ENCODE measurements around the gene RIPK3.

RIPK3 gene

GRCh38 chr14:24321212-24321975 is 18.4 kb downstream of the RIPK3 start:
- no peak for DNase-seq

DNA sequence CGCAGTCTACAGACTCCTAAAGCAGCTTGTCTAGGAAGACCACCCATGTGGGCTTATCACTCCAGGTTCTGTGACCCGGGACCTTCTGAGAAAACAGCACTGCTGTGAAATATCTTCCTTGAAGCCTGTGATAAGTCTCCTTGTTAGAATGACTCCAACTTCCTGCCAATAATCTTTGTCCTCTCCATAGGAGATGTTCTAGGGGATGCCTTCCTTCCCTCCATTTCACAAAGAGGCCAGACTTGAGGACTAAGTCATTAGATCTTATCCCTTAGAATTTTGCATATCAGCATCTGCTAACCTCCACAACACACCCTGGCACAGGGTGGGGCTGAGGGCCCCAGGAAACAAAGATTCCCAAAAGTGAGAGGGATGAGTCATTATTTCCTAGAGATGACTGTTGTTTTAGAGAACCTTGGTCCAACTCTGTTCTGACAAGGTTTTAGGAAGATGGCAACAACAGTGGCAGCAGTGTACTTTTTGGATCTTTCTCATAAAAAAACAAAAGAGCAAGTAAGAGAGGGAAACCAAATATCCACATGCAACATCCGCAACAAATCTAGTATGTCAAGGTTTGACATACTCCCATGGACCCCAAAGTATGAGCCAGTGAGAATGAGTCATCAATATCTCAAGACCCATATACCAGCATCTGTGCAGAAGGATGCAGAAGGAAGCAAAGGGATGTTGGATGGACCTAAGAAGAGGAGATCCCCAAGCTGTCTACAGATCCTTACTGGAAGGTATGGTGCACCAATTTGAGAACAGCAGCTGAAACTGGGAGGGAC is 22.5 kb downstream of the RIPK3 start:
- DNase-seq: no peak

DNA sequence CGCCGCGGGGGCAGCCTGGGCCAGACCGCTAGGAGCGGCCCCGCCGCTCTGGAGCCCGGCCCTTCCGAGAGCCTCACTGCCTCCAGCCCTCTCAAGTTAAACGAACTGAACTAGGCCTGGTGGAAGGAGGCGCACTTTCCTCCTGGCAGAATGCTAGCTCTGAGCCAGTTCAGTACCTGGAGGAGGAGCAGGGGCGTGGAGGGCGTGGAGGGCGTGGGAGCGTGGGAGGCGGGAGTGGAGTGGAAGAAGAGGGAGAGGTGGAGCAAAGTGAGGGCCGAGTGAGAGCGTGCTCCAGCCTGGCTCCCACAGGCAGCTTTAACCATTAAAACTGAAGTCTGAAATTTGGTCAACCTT is 23.2 kb downstream of the RIPK3 start:
- DNase-seq: no peak

GRCh38 chr14:24315807-24316596 is 23.8 kb downstream of the RIPK3 start:
- DNase-seq: no peak

DNA sequence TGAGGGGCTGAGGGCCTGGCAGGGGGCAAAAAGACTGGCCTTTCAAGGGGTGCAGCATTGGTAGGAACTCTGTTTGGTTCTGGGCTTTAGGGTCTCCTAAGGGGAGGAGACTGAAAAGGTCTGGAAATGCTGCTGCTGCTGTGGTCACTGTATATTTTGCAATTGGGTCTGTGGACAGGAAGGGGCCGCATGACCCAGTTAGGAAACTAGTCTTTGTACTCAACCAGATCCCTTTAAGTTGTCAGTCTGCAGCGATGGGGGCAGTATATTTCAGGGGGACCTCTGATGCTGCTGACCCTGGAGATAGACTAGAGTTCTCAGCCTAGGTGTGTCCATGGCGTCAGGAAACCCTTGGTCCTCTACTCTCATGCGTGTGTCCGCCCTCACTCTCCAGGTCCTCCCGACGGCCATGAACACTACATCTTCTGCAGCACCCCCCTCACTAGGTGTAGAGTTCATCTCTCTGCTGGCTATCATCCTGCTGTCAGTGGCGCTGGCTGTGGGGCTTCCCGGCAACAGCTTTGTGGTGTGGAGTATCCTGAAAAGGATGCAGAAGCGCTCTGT is 24.5 kb downstream of the RIPK3 start:
- no peak for DNase-seq

- no peak for DNase-seq
Observed at GRCh38 chr14:24314377-24315193, 25.2 kb downstream of the RIPK3 start.

DNA sequence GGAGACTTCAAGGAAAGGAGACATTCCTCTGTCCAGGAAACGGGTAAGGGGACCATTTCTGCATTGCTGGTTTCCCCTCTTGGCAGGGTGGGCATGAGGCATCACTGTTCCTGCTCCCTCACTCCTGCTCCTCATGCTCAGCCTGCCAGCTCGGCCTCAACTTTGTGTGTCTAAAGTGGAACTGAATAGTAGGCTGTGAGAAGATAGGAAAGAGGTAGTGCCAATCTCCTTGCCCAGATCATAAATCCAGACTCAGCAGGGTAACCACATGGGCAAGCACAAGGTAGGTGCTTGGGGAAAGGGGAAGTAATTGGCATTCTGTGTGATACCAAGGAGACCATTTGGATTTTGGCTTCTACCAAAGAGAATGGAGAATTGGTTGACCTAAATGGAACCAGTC is 25.9 kb downstream of the RIPK3 start:
- DNase-seq: no peak

GRCh38 chr14:24312736-24313507 is 26.9 kb downstream of the RIPK3 start:
- DNase-seq: no peak

GRCh38 chr14:24311837-24312615 is 27.8 kb downstream of the RIPK3 start:
- DNase-seq: peak in 1 of 3 experiments; percentile 52

- DNase-seq: peak; percentile 85 to 97 (median 96)
Observed at GRCh38 chr14:24310646-24311604, 28.9 kb downstream of the RIPK3 start, which contains the start of gene LTB4R. Gene LTB4R (plus strand): TSS chr14:24311502. CDS start chr14:24315652, 4,150 bp downstream.

- no peak for DNase-seq
Observed at GRCh38 chr14:24310265-24310645, 29.5 kb downstream of the RIPK3 start.

GRCh38 chr14:24309538-24310264 is 30.1 kb downstream of the RIPK3 start, which contains the start of gene LTB4R2:
Gene LTB4R2 (plus strand): TSS chr14:24310140. CDS start chr14:24310665, 525 bp downstream.
- DNase-seq: peak in 1 of 3 experiments; percentile 42

DNA sequence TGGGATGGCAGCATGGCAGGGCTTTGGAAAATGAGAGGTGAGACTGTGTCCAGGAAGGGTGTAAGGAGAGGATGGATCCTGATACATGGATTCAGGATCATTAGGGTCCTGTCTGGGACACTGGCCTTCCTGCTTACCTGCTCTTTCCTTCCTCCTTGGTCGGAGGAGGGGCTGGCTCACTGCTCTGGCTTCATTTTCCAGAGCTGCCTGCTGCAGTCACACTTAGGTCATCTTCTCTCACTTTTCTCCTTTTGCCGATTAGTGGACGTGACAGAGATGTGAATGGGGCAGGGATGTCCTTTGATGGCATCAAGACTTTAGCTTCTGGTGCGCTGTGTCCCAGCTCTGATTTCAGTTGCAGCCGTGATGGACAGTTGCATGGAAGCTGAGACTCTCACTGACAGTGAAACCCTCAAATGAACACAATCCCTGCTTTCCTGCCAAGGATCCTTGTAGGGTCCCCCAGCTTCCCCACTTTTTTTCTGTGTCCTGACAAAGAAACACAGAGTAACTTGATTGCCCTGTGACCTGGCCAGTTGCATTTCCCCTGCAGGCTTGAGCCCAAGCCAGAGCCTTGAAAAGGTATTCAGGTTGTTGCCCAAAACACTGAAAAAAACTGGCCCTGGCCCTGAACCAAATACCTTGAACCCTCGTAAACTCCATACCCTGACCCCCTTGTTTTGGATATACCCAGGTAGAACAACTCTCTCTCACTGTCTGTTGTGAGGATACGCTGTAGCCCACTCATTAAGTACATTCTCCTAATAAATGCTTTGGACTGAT is 31.3 kb downstream of the RIPK3 start:
- DNase-seq: no peak

DNA sequence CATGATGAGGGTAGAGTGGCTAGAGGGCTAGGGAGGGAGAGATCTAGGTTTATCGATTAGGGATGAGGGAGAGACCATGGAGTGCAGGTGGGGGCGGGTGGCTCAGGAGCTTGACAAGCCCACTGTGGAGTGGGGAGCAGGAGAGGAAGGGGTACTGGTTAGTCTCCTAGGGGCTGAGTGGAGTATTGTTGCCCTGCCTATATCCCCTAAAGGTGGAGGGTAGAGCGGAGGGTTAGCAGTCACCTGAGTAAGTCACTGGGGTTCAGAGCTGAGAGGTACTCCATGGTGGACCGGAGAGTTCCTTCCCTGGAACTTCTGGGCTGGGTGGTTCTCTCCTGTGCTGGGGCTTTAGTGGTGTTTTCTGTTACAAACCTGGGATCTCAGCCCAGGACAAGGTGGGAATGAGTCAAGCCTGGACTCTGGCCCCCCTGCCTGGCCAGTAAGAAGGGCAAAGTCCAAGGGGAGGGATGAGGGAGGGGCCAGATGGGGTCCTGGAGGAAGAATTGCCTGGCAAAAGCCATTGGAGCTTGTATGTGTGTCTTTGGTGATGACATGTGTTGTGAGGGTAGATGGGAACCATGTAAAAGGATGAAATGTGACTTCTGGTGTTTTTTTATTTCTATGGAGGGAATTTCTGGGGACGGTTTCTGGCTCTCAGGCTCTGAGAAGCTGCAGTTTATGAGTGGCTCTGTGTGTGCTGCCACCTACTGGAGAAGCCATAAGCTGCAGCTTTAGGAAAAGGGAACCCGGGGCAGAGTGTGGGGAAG is 32.0 kb downstream of the RIPK3 start, which contains the start of gene CIDEB:
Gene CIDEB, minus strand, starts transcription at position 403 of the 767 bp plus-strand sequence. Its CDS starts 119 bp downstream, at position 284.
- DNase-seq: peak; percentile 46 to 68 (median 48)

DNA sequence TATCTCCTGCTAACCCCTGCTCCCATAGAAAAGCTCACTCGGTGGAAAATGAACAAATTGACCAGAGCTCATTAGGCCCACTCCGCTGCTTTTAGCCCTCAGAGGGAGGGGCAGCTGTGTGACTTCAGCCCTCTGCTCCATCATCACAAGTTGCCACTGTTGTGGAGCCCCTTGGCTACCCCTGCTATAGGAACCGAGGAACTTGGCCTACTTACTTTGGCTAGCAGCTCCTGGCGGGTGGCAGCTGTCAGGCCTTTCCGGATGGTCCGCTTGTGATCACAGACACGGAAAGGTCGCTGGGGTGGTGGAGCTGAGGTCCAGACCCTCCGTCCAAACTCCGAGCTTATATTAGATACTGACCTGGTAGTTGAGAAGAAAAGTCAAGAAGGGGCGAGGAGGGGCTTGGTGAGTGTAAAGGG is 32.6 kb downstream of the RIPK3 start:
- no peak for DNase-seq

DNA sequence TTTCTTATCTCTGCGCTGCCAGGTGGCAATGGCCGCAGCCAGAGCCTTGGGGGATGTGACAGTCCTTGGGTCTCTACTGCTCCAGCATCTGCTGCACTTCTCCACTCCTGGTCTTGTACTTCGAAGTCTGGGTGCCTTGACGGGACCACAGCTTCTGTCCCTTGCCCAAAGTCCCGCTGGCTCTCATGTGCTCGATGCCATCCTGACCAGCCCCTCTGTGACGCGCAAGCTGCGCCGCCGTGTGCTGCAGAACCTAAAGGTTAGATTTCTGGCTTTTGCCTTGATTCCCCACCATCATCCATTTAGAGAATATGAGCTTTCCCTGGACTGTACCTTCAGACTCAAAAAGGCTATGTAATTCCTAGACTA is 35.8 kb downstream of the RIPK3 start:
- no peak for DNase-seq
